CD4-positive, alpha-beta T cell treated with Interleukin-15 for 1 hour (primary cell): ENCODE results near the gene ESPN.

Experiments
- DNase-seq: peaks from one replicate; pipeline ENCODE4 v3.0.0-alpha.2; 2020

ESPN gene

GRCh38 chr1:6466751-6467150, 42.2 kb downstream of the ESPN start:
- DNase-seq: no peak

DNA sequence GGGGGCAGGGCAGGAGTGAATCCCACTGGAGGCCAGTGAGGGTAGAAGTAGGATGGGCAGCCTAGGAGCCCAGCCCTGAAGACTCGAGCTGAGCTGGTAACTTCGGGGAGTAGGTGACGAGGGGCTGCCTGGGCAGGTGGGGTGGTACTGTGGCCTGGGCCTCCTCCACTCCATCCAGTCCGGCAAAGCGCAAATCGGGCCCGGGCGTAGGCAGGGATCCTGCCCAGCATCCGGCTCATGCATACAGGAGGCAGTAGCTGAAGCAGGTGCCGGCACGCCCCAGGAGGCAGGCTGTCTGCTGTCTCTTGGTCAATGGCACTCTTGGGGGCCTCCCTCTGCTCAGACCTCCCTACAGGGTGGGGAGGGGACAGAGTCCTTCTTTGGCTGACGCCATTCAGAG, 42.6 kb downstream of the ESPN start:
- no peak for DNase-seq

GRCh38 chr1:6467744-6468688, 43.4 kb downstream of the ESPN start:
- DNase-seq: no peak

DNA sequence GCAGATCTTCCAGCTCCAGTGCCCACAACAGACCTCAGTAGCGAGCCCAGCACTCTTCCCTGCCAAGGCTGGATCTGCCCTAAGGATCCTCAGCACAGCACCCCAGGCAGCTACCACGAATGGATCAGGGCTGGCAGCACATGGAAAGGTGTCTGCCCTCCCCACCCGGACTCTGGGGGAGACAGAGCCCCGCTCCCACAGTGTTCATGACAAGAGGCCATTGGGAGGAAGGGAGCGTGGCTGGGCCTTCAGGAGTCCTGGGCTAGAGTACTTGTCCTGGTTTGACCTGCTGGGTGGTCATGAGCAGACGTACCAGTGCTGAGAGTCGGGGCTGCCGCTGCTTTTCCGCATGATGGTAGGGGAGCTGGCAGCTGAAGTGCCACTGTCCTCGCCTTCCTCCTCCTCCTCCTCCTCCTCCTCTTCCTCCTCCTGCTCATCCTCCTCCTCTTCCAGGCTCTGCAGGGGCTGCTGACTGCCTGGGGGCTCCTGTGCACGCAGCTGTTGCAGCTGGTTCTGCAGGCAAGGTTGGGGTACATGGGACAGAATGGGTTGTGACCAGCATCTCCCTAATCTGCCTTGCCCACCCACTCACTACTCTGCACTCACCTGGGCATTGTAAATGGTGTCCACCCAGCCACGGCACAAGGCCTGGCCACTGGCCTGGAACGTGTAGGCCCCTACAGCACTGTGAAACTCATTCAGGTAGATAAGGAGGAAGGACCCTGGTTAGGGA, 44.3 kb downstream of the ESPN start:
- no peak for DNase-seq

DNA sequence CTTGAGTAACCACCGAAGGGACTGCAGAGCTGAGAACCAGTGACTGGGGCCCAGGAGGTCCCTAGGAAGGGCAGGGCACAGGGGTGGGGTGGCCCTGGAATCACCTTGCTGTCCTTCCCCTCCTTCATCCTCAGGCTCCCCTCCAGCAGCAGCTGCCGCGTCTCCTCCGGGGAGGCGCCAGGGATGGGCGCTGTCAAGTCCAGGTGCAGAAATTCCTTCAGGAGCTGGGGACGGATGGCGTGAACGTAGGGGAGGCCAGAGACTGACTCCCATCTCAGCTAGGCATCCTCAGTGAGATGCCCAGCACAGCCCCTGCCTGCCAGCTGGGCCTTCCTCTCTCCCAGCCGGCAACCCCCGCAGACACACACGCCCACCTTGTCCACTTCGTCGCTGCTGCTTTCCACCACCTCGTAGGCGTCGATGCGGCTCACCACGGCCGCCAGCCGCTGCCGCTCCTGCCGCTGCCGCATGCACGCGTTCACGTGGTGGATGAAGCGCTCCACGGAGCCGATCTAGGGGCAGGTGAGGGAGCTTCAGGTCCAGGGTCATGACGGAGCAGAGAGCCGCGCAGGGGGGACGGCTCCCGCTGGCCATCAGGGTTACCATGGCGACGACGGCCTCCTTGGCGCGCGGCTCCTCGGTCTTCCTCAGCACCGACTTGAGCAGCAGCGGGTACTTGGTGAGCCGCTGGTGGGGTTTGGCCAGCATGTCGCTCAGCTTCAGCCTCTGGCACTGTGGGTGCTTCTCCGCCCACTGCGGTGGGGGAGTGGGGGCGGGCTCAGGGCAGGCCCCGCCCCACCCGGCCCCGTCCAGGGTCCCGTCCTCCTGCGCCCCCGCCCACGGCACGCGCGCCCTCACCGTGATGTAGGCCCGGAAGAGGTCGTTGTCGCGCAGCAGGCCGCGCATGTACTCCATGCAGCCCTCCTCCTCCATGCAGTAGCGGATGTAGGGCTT, 45.8 kb downstream of the ESPN start:
- DNase-seq: no peak

DNA sequence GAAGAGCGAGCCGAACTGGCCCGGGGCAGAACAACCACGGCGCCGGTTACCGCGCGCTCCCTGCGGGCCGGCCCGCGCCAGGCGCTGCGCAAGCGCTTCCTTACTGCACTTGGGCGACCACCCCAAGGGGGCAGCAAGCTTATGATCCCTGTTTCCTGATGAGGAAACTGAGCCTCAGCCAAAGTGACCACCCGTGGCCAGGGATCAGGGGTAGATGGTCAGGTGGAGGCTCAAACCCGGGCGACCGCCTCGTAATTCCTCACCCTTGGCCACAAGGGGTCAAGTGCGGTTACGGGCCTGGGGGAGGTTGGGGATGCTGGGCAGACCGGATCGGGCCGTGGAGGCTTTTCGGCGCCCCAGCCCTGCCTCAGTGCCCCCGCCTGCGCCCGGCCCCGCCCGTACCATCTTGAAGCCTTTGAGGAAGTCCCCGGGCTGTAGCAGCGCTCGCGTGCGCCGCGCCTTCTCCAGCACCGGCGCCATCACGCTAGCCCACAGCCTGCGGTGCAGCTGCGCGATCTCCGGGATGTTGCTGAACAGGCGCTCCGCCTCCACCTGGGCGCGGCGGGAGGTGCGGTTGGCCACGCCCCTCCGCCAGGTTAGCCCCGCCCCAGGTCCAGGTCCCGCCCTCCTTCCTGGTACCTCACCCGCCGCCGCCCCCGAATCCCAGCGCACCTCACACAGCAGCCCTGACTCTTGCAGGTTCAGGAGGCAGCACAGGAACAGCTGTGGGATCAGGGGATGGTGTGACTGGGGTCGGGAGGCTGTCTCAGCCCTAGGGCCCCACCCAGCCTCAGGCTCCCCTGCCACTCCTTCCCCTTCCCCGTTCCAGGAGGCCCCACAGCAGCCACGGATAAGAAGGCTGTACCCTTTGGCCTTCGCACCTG, 46.8 kb downstream of the ESPN start:
- no peak for DNase-seq

- DNase-seq: no peak
These were observed 47.4 kb downstream of the ESPN start for GRCh38 chr1:6471970-6472368.

- no peak for DNase-seq
These were observed 47.8 kb downstream of the ESPN start for GRCh38 chr1:6472391-6472790.

DNA sequence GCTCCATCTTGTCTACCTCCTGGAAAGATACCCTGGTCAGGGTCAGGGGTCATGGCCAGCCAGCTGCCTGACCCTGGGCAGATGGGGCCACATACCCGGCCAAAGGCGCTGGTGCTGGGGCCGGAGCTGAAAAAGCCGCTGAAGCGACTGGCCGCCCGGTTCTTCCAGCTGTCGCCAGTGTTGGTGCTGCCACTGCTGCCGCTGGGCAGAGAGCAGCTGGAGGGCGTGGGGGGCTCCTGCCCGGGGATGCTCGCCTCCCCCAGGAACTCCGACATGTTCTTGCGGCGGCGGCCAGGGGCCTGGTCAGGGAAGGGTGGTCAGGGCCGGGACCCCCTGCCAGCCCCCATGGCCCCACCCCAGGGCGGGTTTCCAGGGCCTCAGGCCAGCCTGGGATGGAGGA, 48.6 kb downstream of the ESPN start:
- no peak for DNase-seq

DNA sequence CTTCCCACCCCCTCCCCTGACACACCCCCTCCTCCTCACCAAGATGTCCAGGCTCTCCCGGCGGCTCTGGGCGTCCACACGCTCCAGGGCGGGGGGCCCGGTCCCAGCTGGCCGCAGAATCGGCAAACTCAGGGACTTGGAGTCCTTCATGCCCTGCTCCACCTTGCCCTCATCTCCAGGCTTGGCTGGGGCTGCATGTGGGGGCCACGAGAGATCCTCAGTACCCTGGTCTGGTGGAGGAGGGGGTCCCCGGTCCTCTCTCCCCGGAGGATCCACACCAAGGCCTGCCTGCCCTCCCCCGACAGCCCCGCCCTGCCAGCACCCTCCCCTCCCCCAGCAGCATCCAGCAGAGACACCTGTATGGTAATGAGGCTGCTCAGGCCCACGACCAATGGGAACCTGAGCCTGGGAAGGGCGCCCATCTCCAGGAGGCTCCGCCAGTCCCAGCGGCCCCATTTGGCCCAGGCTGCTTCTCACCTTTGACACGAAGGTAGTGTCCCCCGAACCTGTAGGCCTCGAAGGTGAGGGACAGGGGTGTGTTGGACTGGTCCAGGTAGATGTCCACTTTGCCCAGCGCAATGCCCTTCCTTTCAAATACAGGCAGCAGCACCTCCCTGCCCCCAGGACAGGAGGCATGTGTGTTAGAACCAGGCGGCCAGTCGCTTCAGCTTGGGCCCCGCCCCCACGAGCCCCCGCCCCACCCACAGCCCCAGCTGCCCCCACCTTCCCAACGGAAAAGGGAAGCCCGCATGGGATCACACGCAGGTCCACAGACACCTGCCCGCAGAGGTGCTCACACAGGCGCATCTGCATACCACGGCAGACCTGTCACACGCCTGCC, 49.6 kb downstream of the ESPN start:
- no peak for DNase-seq

DNA sequence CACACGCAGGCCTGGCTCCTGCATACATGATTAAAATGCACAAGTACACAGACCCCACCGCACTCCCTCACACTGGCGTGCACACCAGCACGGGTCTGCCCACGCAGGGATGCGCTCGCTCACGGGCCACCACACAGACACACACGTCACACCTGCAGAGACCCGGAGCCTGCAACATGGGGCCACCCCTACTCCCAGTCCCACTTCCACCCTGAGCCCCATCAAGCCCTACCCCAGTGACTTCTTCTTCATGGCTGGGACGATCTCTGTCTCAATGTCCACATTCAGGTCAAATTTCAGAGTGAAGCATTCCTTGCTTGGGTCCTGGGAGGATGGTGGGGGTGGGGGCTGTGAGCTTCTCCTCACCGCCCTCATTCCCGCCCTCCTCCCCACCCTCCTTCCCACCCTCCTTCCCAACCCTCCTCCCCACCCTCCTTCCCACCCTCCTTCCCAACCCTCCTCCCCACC, 50.3 kb downstream of the ESPN start:
- no peak for DNase-seq

GRCh38 chr1:6475381-6476133, 51.0 kb downstream of the ESPN start:
- peak; percentile 69 for DNase-seq

GRCh38 chr1:6476483-6476882, 51.9 kb downstream of the ESPN start:
- DNase-seq: no peak

DNA sequence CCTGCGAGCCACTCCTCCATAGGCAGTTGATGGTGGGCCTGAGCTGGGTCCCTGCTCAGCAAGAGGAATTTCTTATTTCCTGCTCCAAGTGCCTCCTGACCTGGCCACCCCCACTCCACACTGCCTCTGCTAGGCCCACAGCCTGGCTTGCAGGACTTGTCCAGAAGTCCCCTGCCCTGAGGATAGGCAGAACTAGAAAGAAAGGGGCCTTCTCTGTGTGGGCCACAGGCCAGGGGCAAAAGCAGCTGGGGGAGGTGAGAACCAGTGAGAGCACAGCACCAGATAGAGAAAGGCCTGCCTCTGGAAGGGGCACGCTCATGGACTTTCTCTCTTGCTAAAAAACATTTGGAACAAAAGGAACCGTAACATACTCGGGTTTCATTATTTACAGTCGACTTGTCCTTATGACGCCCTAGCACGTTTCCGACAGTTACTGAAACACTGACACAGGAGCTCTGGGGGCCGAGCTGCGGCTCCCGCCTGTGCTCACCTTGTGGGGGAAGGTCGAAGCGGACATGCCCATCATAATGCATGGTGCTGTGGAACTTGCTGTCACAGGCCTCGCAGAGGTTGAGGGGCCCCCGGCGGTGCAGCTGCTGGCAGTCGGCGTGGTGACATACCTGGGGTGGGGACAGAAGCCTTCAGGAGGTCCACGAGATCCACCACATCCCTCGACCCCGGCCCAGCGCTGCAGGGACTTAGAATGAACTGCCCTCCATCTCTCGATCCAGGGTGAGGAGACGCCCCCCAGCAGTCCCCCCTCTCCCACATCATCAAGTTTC, 52.7 kb downstream of the ESPN start:
- no peak for DNase-seq

GRCh38 chr1:6481820-6482219, 57.2 kb downstream of the ESPN start:
- DNase-seq: no peak

- DNase-seq: no peak
These were observed 58.6 kb downstream of the ESPN start for GRCh38 chr1:6483017-6483760.

DNA sequence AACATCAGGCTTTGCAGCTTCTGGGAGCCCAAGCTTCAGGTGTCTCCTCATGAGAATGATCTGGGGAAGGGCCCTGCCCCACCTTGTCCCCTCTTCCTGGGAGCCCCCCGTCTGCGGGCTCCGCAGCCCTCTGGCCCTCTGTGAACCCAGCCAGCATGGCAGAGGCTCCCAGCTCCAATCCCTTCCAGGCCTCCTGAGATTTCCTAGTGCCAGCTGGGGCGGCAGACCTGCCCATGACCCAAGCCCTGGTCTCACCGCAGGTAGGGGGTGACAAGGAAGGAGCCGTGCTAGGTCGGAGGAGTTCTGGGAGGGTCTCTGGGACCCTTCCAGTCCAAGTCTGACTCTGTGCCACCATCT, 59.2 kb downstream of the ESPN start:
- no peak for DNase-seq

GRCh38 chr1:6484826-6485167, 60.2 kb downstream of the ESPN start:
- no peak for DNase-seq
